Measurements from ENCODE around the gene KMO.

The KMO gene

GRCh38 chr1:241592273-241592958, 60.2 kb downstream of the KMO start:
- DNase-seq (ENCODE audit: low read depth in 2 of 2): no peak

- DNase-seq (ENCODE audit: low read depth in 2 of 2): no peak
These were observed 61.0 kb downstream of the KMO start for GRCh38 chr1:241593186-241593585.

- no peak for DNase-seq (ENCODE audit: low read depth in 2 of 2)
These were observed 64.5 kb downstream of the KMO start for GRCh38 chr1:241596633-241597032.

DNA sequence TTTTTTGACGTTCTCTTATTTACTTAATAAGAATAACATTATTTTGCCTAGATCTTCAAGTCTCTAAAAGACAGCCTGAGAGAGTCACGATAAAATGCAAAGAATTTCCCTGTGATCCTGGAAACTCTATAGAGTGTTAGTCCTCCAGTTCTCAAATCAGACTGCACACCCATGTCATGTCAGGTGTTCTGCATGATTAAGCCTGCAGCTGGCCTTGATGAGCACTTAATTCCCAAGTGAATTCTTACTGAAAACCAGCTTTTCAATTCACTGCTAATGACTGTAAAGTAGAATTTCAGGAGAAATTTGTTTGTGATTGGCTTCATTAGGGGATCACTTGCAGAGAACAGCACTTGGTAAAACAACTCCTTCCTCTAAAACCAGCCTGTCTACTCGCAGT, 66.1 kb downstream of the KMO start:
- DNase-seq (ENCODE audit: low read depth in 2 of 2): no peak

GRCh38 chr1:241600496-241600901, 68.3 kb downstream of the KMO start:
- no peak for DNase-seq (ENCODE audit: low read depth in 2 of 2)

- no peak for DNase-seq (ENCODE audit: low read depth in 2 of 2)
These were observed 71.6 kb downstream of the KMO start for GRCh38 chr1:241603731-241604245.

DNA sequence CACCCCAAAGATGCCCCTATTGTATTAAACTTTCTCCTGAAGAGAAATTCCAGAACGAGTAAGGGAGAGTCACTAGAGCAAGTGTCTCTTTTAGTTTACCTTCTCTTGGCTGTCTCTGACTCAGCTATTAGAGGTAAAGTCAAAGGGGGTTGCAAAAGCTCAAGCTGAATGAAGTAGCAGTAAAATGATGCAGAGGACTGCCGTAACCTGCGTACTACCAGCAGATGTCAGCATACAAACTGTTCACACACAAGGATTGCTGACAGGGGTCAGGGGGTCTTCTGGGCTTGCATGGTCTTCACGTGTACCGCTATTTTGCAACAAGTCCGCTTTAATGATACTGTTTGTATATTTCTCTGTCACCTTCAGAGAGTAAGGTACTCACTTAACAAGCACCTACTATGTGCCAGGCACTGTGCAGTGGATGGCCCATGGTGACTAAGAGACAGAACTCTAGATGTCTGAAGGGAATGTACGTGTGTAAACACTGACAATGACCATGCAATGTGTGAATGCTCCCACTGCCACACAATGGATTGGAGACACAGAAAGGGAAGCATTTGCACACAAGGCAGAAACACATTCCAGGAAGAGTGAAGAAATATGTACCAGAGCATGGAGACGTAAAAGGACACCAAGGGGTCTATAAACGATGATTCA, 73.1 kb downstream of the KMO start:
- no peak for DNase-seq (ENCODE audit: low read depth in 2 of 2)

GRCh38 chr1:241606544-241606943, 74.4 kb downstream of the KMO start:
- DNase-seq (ENCODE audit: low read depth in 2 of 2): no peak

GRCh38 chr1:241607497-241607896, 75.3 kb downstream of the KMO start:
- no peak for DNase-seq (ENCODE audit: low read depth in 2 of 2)

GRCh38 chr1:241608379-241609033, 76.3 kb downstream of the KMO start:
- no peak for DNase-seq (ENCODE audit: low read depth in 2 of 2)

GRCh38 chr1:241610056-241610815, 78.1 kb downstream of the KMO start:
- DNase-seq (ENCODE audit: low read depth in 2 of 2): no peak

DNA sequence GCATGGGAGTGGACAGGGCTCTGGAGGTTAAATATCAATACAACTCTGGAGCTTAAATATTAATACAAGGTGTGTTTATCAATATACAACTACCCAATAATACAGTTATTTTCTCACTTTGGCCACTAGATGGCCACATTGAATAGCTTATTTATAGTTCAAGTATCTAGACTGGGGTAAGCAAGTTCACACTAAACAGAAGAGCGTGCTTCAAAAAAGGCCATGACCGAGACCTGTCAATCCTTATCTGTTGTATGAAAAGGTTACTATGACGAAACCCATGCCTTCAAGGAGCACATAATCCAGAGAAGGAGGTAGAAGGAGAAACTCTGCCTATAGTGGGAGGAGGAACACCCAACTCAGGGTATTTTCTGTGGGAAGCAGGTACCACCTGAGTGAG, 78.9 kb downstream of the KMO start:
- DNase-seq (ENCODE audit: low read depth in 2 of 2): no peak

DNA sequence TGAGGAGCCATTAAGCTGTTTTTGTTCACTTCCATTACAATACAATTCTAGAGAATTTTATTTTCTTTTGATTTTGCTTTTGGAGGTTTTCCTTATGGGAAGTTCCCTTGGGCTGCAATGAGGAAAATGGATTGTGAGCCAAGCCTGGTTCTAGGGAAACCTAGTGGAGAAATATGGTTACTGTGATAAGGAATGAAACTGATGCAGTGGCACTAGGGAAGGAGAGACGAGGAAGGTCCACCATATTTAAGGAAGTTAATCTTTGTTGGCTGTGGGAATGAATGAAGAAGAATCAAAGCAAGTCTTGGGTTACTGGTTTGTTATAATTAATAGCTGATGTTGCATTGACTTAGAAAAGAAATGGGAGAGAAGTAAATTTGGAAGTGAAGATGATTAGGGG, 79.6 kb downstream of the KMO start:
- DNase-seq (ENCODE audit: low read depth in 2 of 2): no peak

- DNase-seq (ENCODE audit: low read depth in 2 of 2): no peak
These were observed 80.6 kb downstream of the KMO start for GRCh38 chr1:241612533-241613477.

DNA sequence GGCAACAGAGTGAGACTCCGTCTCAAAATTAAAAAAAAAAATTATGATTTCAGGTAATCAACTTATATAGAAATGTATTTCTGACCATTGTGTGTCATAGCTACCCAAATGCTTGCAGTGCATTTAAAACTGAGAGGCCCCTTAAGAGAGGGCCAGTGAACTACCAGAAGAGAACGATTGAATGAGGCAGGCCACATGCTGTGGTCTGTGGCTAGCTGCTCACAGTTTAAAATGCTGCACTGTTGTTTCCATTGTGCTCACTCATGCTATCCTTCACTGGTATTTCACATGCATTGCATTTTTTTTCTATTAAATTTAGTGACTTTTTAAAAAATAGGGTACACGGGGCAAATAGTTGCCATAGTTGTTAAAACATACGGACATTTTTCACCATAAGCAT, 82.0 kb downstream of the KMO start:
- DNase-seq (ENCODE audit: low read depth in 2 of 2): no peak

- no peak for DNase-seq (ENCODE audit: low read depth in 2 of 2)
These were observed 82.4 kb downstream of the KMO start for GRCh38 chr1:241614572-241614971.

DNA sequence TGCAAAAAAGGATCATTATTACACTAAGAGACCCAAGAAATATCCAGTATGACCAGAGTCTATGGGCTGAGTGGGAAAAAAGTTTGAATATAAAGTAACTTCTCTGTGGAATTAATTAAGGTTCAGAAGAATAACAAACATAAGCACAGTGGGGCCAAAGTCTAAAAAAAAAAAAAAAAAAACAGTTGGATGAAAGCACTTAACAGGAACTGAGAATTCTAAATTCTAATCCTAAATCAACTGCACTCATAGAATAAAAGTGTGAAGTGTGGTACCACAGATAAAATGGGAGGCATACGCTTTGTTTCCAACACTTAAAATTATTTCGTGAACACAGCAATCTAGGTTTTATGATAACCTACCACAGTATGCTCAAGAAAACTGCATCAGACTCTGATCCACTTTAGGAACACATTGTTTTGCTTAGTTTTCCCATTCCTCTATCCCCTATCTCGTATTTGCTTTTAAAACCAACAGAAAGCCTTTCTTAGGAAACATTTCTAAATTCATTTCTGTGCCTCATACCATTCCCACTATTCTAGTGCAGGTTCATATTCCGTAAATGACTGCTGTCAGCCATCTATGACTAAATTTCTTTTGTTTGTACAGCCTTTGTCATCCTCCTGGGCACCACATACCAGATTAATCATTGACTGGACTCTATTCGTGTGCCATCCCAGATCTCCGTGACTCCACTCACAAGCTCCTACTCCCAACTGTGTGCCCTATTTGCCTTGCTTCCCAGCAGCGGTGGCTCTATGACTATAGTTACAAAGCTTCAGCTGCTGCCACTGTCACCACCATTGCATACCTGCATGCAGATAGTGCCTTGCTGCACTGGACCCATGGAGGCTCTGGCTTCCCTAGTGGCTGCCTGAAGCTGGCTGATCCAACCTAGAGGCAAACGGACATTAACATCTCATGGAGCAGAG, 83.1 kb downstream of the KMO start:
- no peak for DNase-seq (ENCODE audit: low read depth in 2 of 2)

DNA sequence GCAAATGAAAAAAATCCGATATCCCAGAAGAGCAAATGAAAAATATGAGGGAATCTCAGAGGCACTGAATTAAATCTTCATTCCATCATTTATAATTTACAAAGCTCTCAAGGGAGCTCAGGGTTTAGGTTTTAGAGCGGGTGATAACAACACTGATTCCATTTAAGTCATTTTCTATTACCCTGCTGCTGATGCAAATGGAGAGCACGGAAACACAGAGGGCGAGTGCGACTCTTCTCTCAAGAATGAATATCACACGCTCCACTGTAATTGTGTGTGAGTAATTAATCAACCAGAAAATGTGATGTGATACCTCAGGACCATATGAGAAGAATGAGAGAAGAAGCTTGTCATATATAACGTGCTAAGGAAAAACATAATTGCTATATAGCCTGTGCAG, 85.2 kb downstream of the KMO start:
- DNase-seq (ENCODE audit: low read depth in 2 of 2): no peak

- no peak for DNase-seq (ENCODE audit: low read depth in 2 of 2)
These were observed 90.5 kb downstream of the KMO start for GRCh38 chr1:241622669-241623068.

- no peak for DNase-seq (ENCODE audit: low read depth in 2 of 2)
These were observed 92.8 kb downstream of the KMO start for GRCh38 chr1:241624935-241625334.
